ENCODE measurements around the gene TMC1.
"Not testable (repeated sequence)": the region's sequence is repeated elsewhere in the genome, so short reads cannot be mapped to it uniquely, and the experiment has no call there.

Gene TMC1

GRCh38 chr9:72526901-72527800 lies 5.7 kb downstream of the TMC1 start:
- peak; percentile 53 to 64 for DNase-seq

DNA sequence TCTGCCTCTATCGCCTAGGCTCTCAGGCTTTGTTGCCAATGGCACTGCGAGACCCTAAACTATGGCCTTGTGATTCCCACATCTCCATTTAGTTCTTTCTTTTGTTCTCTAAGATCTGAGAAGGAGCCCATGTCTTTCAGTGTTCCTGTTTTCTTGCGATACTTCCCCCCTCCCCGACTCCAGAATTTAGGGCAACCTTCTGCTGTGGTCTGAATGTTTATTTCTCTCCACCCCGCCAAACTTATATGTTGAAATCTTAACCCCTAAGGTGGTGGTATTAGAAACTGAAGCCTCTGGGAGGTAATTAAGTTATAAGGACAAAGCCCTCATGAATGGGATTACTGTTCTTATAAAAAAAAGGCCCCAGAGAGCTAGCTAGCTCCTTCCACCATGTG lies 6.4 kb downstream of the TMC1 start:
- no peak for DNase-seq

- DNase-seq, result no peak
Observed at GRCh38 chr9:72529531-72529930, 8.1 kb downstream of the TMC1 start.

- no peak for DNase-seq
Observed at GRCh38 chr9:72533322-72533721, 11.9 kb downstream of the TMC1 start.

GRCh38 chr9:72534931-72535330 lies 13.5 kb downstream of the TMC1 start:
- DNase-seq, result no peak

- DNase-seq, result no peak
Observed at GRCh38 chr9:72537011-72537545, 15.7 kb downstream of the TMC1 start.

- no peak for DNase-seq
Observed at GRCh38 chr9:72537671-72538070, 16.3 kb downstream of the TMC1 start.

GRCh38 chr9:72538921-72539702 lies 17.7 kb downstream of the TMC1 start:
- DNase-seq, result no peak

GRCh38 chr9:72539824-72540347 lies 18.5 kb downstream of the TMC1 start:
- DNase-seq, result no peak

DNA sequence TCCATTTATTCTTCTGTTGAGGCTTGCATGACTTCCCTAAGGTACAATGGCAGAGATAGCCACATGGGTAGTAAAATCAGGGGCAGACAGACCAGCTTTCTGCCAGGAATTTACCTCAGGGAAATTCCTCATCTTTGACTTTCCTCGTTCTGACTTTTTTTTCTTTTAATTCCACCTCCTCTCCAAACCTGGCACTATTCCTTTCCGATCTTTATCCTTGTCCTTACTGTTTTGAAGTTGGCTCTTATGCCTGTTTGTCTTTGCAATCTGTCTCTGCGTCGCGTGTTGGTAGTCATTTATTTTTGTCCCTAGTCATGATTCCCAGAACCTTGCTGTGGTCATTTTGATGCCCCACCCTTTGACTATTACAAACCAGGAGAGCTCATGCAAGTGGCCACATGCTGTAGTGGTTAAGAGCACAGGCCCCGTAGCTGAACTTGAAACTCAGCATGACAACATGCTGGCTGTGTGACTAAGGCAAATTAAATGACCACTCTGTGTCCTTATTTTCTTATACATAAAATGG lies 19.0 kb downstream of the TMC1 start:
- no peak for DNase-seq

DNA sequence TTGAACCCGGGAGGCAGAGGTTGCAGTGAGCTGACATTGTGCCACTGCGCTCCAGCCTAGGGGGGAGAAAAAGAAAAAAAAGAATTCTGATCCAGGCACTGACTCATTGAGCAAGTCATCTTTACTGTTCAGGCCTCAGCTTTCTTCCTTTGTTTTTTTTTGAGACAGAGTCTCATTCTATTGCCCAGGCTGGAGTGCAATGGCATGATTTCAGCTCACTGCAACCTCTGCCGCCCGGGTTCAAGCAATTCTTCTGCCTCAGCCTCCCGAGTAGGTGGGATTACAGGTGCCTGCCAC lies 21.1 kb downstream of the TMC1 start:
- DNase-seq, result not testable (repeated sequence)

GRCh38 chr9:72542917-72543316 lies 21.5 kb downstream of the TMC1 start:
- DNase-seq, result no peak

GRCh38 chr9:72551306-72551705 lies 29.9 kb downstream of the TMC1 start:
- DNase-seq, result no peak

DNA sequence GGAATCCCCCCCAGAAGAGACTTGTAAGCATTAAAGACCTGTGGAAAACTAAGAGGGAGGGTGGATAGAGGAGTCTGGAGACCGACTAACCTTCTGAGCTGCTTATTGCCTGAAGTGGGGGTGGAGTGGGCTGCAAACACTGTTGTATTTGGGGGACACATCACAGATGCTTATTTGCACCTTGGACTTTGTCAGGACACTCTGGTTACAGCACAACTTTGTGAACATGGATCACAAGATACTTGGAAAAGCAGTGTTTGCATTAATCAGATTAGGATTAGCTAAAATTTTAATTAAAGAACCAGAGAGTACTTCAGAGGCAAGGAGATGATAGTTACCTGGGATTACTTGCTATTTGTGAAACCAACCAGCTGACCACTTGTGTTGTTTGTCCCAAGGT lies 30.9 kb downstream of the TMC1 start:
- DNase-seq, result no peak

GRCh38 chr9:72554221-72554641 lies 32.8 kb downstream of the TMC1 start:
- no peak for DNase-seq

DNA sequence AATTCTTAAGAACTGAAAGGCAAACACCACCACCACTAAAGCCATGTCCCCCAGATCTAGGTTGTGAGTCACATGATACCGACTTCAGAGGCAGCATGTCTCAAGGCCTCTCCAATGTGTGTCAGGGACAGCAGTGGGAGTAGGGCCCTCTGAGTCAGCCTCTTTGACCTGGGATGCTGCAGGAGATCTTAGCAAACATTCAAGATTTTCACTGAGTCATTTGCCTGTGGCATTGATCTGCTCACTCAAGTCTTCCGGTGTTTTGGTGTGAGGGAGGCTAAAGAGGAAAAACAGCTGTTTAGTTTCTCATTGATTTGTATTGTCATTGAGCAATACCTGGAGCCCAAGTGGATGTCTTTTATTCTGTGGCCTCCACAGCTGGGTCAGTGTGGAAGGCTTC lies 36.1 kb downstream of the TMC1 start:
- peak; percentile 40 to 41 for DNase-seq

- no peak for DNase-seq
Observed at GRCh38 chr9:72560086-72560485, 38.7 kb downstream of the TMC1 start.

- DNase-seq, result no peak
Observed at GRCh38 chr9:72563806-72564205, 42.4 kb downstream of the TMC1 start.

GRCh38 chr9:72564479-72565281 lies 43.3 kb downstream of the TMC1 start:
- no peak for DNase-seq

DNA sequence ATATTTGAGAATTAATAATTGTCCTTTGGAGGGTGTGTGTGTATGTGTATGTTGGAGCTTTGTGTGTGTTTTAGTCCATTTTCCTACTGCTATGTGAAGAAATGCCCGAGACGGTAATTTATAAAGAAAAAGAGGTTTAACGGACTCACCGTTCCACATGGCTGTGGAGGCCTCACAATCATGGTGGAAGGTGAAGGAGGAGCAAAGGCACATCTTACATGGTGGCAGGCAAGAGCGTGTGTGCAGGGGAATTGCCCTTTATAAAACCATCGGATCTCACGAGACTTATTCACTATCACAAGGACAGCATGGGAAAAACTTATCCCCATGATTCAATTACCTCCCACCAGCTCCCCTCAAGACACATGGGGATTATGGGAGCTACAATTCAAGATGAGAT lies 44.1 kb downstream of the TMC1 start:
- no peak for DNase-seq

DNA sequence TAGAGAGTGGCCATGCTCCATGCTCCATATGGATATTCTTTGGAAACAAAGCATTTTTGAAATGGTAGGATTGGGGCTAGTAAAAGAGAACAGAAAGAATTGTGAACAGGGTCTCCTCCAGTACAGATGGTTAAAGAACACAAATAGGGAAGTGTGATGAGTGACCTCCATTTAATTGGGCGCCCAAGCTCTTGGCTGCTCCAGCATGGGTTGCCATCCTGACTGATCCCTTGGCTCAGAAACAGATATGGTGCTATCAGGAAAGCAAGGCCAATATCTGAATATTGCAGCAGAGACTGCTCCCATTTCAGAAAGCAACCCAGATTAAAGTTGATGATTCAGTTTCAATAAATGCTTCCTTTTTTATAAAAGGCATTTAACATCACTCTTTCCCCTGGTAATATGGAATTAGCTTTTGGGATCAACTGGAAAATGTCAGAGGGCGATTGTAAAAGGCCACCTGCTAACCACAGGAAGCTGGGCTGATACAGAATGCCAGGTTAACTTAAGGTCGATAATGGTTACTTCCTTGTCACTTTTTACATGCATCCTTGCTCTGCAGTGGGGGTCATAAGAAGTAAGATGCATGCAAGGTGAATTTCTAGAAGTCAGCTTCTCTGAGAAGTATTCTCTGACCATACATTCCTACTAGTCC lies 52.9 kb downstream of the TMC1 start:
- no peak for DNase-seq

GRCh38 chr9:72575666-72576065 lies 54.3 kb downstream of the TMC1 start:
- DNase-seq, result no peak
